H9 (cell line): ENCODE measurements around the gene CNOT6. TPM values are rescaled to one million over a fixed set of nuclear protein-coding genes. Genes with fewer than 3 reads are reported as not detected.

Experiments
- DNase-seq: peaks from one replicate; pipeline ENCODE4 v3.0.0-alpha.2; 2017
- H2AFZ ChIP-seq: one replicate; pipeline ENCODE4 v1.6.1; 2013; ENCODE audit warnings: mild to moderate bottlenecking, low read length, control low read depth, moderate library complexity
- H2AK5ac ChIP-seq: 2 replicates; pipeline ENCODE4 v1.6.1; 2013; ENCODE audit warnings: low read length, control low read depth, mixed read lengths; ENCODE audit not compliant: insufficient read length
- H2BK120ac ChIP-seq: one replicate; pipeline ENCODE4 v1.6.1; 2013; ENCODE audit warnings: low read depth, mild to moderate bottlenecking, low read length, control low read depth, inconsistent platforms; ENCODE audit not compliant: poor library complexity, severe bottlenecking
- H2BK12ac ChIP-seq: 2 replicates; pipeline ENCODE4 v1.6.1; 2013; ENCODE audit warnings: low read length, control low read depth, mixed read lengths, low read depth; ENCODE audit not compliant: insufficient read length
- H2BK15ac ChIP-seq: 2 replicates; pipeline ENCODE4 v1.6.1; 2013; ENCODE audit warnings: low read depth, low read length, control low read depth
- H2BK20ac ChIP-seq: one replicate; pipeline ENCODE4 v1.6.1; 2013; ENCODE audit warnings: low read depth, mild to moderate bottlenecking, low read length, control low read depth, inconsistent platforms; ENCODE audit not compliant: poor library complexity, severe bottlenecking
- H2BK5ac ChIP-seq: 2 replicates; pipeline ENCODE4 v1.6.1; 2013; ENCODE audit warnings: low read length, control low read depth, mixed read lengths; ENCODE audit not compliant: insufficient read length
- H3K14ac ChIP-seq: 2 replicates; pipeline ENCODE4 v1.6.1; 2013; ENCODE audit warnings: low read length, control low read depth; ENCODE audit not compliant: insufficient read depth
- H3K18ac ChIP-seq: 2 replicates; pipeline ENCODE4 v1.6.1; 2013; ENCODE audit warnings: low read depth, mild to moderate bottlenecking, mixed read lengths, low read length, control low read depth; ENCODE audit not compliant: insufficient read length
- H3K23ac ChIP-seq: 2 replicates; pipeline ENCODE4 v1.6.1; 2013; ENCODE audit warnings: low read length, control low read depth, mixed read lengths, low read depth; ENCODE audit not compliant: insufficient read length
- H3K23me2 ChIP-seq: 2 replicates; pipeline ENCODE4 v1.6.1; 2013; ENCODE audit warnings: low read depth, mild to moderate bottlenecking, mixed read lengths, low read length, control low read depth; ENCODE audit not compliant: insufficient read length, poor library complexity, severe bottlenecking
- H3K27ac ChIP-seq: 2 replicates; pipeline ENCODE4 v1.5.1; 2013; ENCODE audit warnings: low read length, control low read depth, mixed read lengths, low read depth; ENCODE audit not compliant: insufficient read length
- H3K27me3 ChIP-seq: 2 replicates; pipeline ENCODE4 v1.6.1; 2013; ENCODE audit warnings: low read length, control low read depth, inconsistent platforms; ENCODE audit not compliant: insufficient read depth
- H3K4ac ChIP-seq: 2 replicates; pipeline ENCODE4 v1.6.1; 2013; ENCODE audit warnings: low read depth, mild to moderate bottlenecking, control low read depth, inconsistent platforms, low read length, moderate library complexity
- H3K4me1 ChIP-seq: 2 replicates; pipeline ENCODE4 v1.6.1; 2013; ENCODE audit warnings: low read length, control low read depth, inconsistent platforms; ENCODE audit not compliant: insufficient read depth
- H3K4me2 ChIP-seq: 2 replicates; pipeline ENCODE4 v1.6.1; 2013; ENCODE audit warnings: low read length, control low read depth, mixed read lengths; ENCODE audit not compliant: insufficient read length, insufficient read depth
- H3K56ac ChIP-seq: 2 replicates; pipeline ENCODE4 v1.6.1; 2013; ENCODE audit warnings: low read depth, mild to moderate bottlenecking, mixed read lengths, low read length, control low read depth; ENCODE audit not compliant: insufficient read length
- H3K79me1 ChIP-seq: 2 replicates; pipeline ENCODE4 v1.6.1; 2013; ENCODE audit warnings: low read depth, mild to moderate bottlenecking, moderate library complexity, low read length, control low read depth, inconsistent platforms; ENCODE audit not compliant: insufficient read depth, poor library complexity, severe bottlenecking
- H3K79me2 ChIP-seq: 2 replicates; pipeline ENCODE4 v1.6.1; 2013; ENCODE audit warnings: low read length, control low read depth, inconsistent platforms; ENCODE audit not compliant: insufficient read depth
- H3K9ac ChIP-seq: 2 replicates; pipeline ENCODE4 v1.6.1; 2013; ENCODE audit warnings: low read length, control low read depth, mixed read lengths; ENCODE audit not compliant: insufficient read length; ENCODE audit errors: extremely low read depth
- H3K9me3 ChIP-seq: one replicate; pipeline ENCODE4 v1.6.1; 2013; ENCODE audit warnings: low read depth, low read length, inconsistent platforms; ENCODE audit not compliant: control insufficient read depth
- H3T11ph ChIP-seq: one replicate; pipeline ENCODE4 v1.6.1; 2013; ENCODE audit warnings: mild to moderate bottlenecking, low read length, control low read depth, inconsistent platforms
- H4K20me1 ChIP-seq: one replicate; pipeline ENCODE4 v1.6.1; 2013; ENCODE audit not compliant: control insufficient read depth, insufficient read length, insufficient read depth
- H4K5ac ChIP-seq: 2 replicates; pipeline ENCODE4 v1.6.1; 2013; ENCODE audit warnings: low read depth, mild to moderate bottlenecking, mixed read lengths, low read length, control low read depth; ENCODE audit not compliant: insufficient read length
- H4K8ac ChIP-seq: replicated peaks from 2 replicates; pipeline ENCODE4 v1.6.1; 2013; ENCODE audit warnings: low read length, control low read depth, mixed read lengths, low read depth; ENCODE audit not compliant: insufficient read length
- H4K91ac ChIP-seq: 2 replicates; pipeline ENCODE4 v1.6.1; 2013; ENCODE audit warnings: low read depth, mild to moderate bottlenecking, moderate library complexity, mixed read lengths, low read length, control low read depth; ENCODE audit not compliant: insufficient read length
- H3K27ac Mint-ChIP-seq, 3 experiments: 2 replicates in 2 of 3; 3 replicates in 1 of 3; pipeline ENCODE4 v1.8.0; 2020 to 2021; ENCODE audit warnings: mixed read lengths in 3 of 3, mild to moderate bottlenecking in 1 of 3, moderate library complexity in 1 of 3
- H3K27me3 Mint-ChIP-seq: 2 replicates; pipeline ENCODE4 v1.8.0; 2021; ENCODE audit warnings: low read depth, mild to moderate bottlenecking, moderate library complexity, mixed read lengths
- H3K36me3 Mint-ChIP-seq, 3 experiments: 2 replicates in 2 of 3; 3 replicates in 1 of 3; pipeline ENCODE4 v1.8.0; 2020 to 2021; ENCODE audit warnings: low read depth in 3 of 3, mixed read lengths in 3 of 3; ENCODE audit not compliant: insufficient read depth in 1 of 3
- H3K4me1 Mint-ChIP-seq, 2 experiments: 2 replicates each; pipeline ENCODE4 v1.8.0; 2020; ENCODE audit warnings: mixed read lengths in 2 of 2
- H3K4me3 Mint-ChIP-seq, 2 experiments: 2 replicates in 1 of 2; 3 replicates in 1 of 2; pipeline ENCODE4 v1.8.0; 2020 to 2021; ENCODE audit warnings: mild to moderate bottlenecking in 2 of 2, mixed read lengths in 2 of 2, moderate library complexity in 1 of 2
- H3K9me3 Mint-ChIP-seq, 2 experiments: 2 replicates in 1 of 2; 3 replicates in 1 of 2; pipeline ENCODE4 v1.8.0; 2020; ENCODE audit warnings: mild to moderate bottlenecking in 2 of 2, mixed read lengths in 2 of 2, moderate library complexity in 1 of 2
- WGBS: extraction: QIAGEN DNeasy Blood & Tissue Kit; methylation state at CpG from one replicate; pipeline ENCODE4 v1.1.7; 2013; ENCODE audit warnings: missing lambda C conversion rate, low lambda C conversion rate, mixed read lengths; ENCODE audit not compliant: insufficient read length; ENCODE audit errors: extremely low coverage; 5-methylcytosine and 5-hydroxymethylcytosine counted together
- total RNA-seq: library from RNA; stranded (reverse); gene quantifications from 2 replicates; pipeline ENCODE4 v1.2.1, GENCODE V29; 2021
- TF ChIP-seq, protein P1 (sequence below): fragments of 200-600 bp; sonication (generic); conservative IDR thresholded peaks from 3 replicates; pipeline ENCODE4 v1.8.0; 2021; ENCODE audit warnings: antibody characterized with exemption, mild to moderate bottlenecking

CNOT6 gene
- total RNA-seq, 1 experiment from 2014 or later: 45.0 TPM

- H3K4me1 ChIP-seq: no peaks in the 10 kb centered on the region
- no peaks in the 10 kb centered on the region for H3K79me2 ChIP-seq
- H3K4me2 ChIP-seq: no peak overlapping the region
These were observed 133.4 kb downstream of the CNOT6 start for GRCh38 chr5:180627386-180628120.

More at GRCh38 chr5:180627386-180628120, 133.4 kb downstream of the CNOT6 start:
- Histone ChIP-seq H4K91ac (no peak overlapping the region), H3K9ac (no peak overlapping the region), H3K14ac (no peak overlapping the region), H4K5ac (no peak overlapping the region), H3T11ph (no peak overlapping the region), H3K27me3 (no peaks in the 10 kb centered on the region), H3K56ac (no peak overlapping the region), H2BK15ac (no peak overlapping the region), H2BK20ac (no peak overlapping the region), H3K27ac (no peak overlapping the region), H3K9me3 (no peaks in the 10 kb centered on the region), H3K23me2 (no peaks in the 10 kb centered on the region), H3K79me1 (no peaks in the 10 kb centered on the region), H3K18ac (no peak overlapping the region), H4K8ac (no peak overlapping the region), H3K23ac (no peak overlapping the region), H2BK5ac (no peak overlapping the region), H3K4ac (no peak overlapping the region), H2BK12ac (no peak overlapping the region), H2BK120ac (no peak overlapping the region), H4K20me1 (no peaks in the 10 kb centered on the region), H2AK5ac (no peak overlapping the region), H2AFZ (no peak overlapping the region)
- no peak overlapping the region for H3K27ac Mint-ChIP-seq
- no peak overlapping the region for H3K4me3 Mint-ChIP-seq
- TF ChIP-seq, protein P1, sequence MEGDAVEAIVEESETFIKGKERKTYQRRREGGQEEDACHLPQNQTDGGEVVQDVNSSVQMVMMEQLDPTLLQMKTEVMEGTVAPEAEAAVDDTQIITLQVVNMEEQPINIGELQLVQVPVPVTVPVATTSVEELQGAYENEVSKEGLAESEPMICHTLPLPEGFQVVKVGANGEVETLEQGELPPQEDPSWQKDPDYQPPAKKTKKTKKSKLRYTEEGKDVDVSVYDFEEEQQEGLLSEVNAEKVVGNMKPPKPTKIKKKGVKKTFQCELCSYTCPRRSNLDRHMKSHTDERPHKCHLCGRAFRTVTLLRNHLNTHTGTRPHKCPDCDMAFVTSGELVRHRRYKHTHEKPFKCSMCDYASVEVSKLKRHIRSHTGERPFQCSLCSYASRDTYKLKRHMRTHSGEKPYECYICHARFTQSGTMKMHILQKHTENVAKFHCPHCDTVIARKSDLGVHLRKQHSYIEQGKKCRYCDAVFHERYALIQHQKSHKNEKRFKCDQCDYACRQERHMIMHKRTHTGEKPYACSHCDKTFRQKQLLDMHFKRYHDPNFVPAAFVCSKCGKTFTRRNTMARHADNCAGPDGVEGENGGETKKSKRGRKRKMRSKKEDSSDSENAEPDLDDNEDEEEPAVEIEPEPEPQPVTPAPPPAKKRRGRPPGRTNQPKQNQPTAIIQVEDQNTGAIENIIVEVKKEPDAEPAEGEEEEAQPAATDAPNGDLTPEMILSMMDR: no peak
- no CpG with 5 or more reads among the region's 12 CpGs for WGBS
- H3K36me3 Mint-ChIP-seq: no peaks in the 10 kb centered on the region
- no peaks in the 10 kb centered on the region for H3K9me3 Mint-ChIP-seq
- no peak for DNase-seq
- H3K27me3 Mint-ChIP-seq: no peaks in the 10 kb centered on the region; the same call in 1 of the 2 replicates
- peaks cover 7 to 8% of the 10 kb centered on the region in 2 experiments; a peak in 2 of 4 replicates for H3K4me1 Mint-ChIP-seq

Other genes with a start within 250 kb of the CNOT6 start
- 38.6 and 39.7 TPM in 2 replicates for gene MAPK9, start 202.3 kb upstream of the CNOT6 start, total RNA-seq
- 85.0 and 89.8 TPM in 2 replicates for gene GFPT2, start 141.0 kb upstream of the CNOT6 start, total RNA-seq
- not detected in 2 replicates for gene SCGB3A1, start 97.1 kb downstream of the CNOT6 start, total RNA-seq
- 6.1 and 6.3 TPM in 2 replicates for gene FLT4, start 155.2 kb downstream of the CNOT6 start, total RNA-seq
- gene OR2Y1, start 245.7 kb downstream of the CNOT6 start, total RNA-seq: not detected in 2 replicates